HepG2 (cell line): ENCODE results near the gene NGEF. TPM values are rescaled to one million over a fixed set of nuclear protein-coding genes. Genes with fewer than 3 reads are reported as not detected.

Experiments used
- ATAC-seq: fragments of 200-7000 bp; cut with Tn5 transposase; 3 replicates; pipeline ENCODE4 v1.9.1; 2020; ENCODE audit warnings: mild to moderate bottlenecking, moderate library complexity
- Bru-seq: library from RNA; stranded (reverse); fragments of 400-500 nt; gene quantifications from one replicate; lab custom pipeline; 2021; lab: Mats Ljungman, UMichigan
- BruChase-seq, 2 experiments: library from RNA; stranded (reverse); fragments of 400-500 nt; gene quantifications; one replicate each; lab custom pipeline; 2021; lab: Mats Ljungman, UMichigan
- BruUV-seq: library from RNA; stranded (reverse); fragments of 400-500 nt; replicated peaks from 2 replicates; lab custom pipeline; 2021; lab: Mats Ljungman, UMichigan
- CTCF ChIA-PET: fragments of 300-600 bp; formaldehyde crosslinking; extraction: SDS; loops from one replicate; lab custom pipeline; 2021; ENCODE audit warnings: low total read pairs, inconsistent platforms, low intra/inter-chr PET ratio; lab: Yijun Ruan, JAX
- POLR2A ChIA-PET: fragments of 350-600 bp; sonication (Branson Sonifier 250); formaldehyde crosslinking; loops from one replicate; lab custom pipeline; 2020; ENCODE audit warnings: antibody characterized with exemption, inconsistent platforms; lab: Yijun Ruan, JAX
- DNase-seq: peaks from one replicate; pipeline ENCODE4 v3.0.0-alpha.2; 2015; ENCODE audit warnings: low spot score
- FAIRE-seq: peaks from 3 replicates; lab custom pipeline; 2011; peaks lifted over from hg19 to GRCh38; lab: Jason Lieb, UNC
- H2AFZ ChIP-seq: one replicate; pipeline ENCODE4 v1.6.1; 2011; ENCODE audit warnings: low read length, inconsistent platforms
- H3K27ac ChIP-seq: fragments of 300-600 bp; 3 replicates; pipeline ENCODE4 v1.8.0; 2011; ENCODE audit warnings: mixed run types, mild to moderate bottlenecking, mixed read lengths, low read length, inconsistent platforms; ENCODE audit not compliant: insufficient read depth; ENCODE audit errors: extremely low read length
- H3K27me3 ChIP-seq, 2 experiments: fragments of 200-600 bp in 1 of 2; 2 replicates in 1 of 2; 3 replicates in 1 of 2; pipeline versions ENCODE4 v1.6.0 to v1.8.0; 2011; ENCODE audit warnings: low read length in 2 of 2, mild to moderate bottlenecking in 2 of 2, moderate library complexity in 2 of 2, inconsistent platforms in 1 of 2; ENCODE audit not compliant: insufficient read depth in 2 of 2, control insufficient read depth in 1 of 2
- H3K36me3 ChIP-seq, 2 experiments: fragments of 200-600 bp in 1 of 2; replicated peaks in 1 of 2; 2 replicates in 1 of 2; 3 replicates in 1 of 2; pipeline versions ENCODE4 v1.5.1 to v1.8.0; 2011; ENCODE audit warnings: low read length in 2 of 2, inconsistent platforms in 1 of 2; ENCODE audit not compliant: insufficient read depth in 2 of 2, control insufficient read depth in 1 of 2
- H3K4me1 ChIP-seq: 2 replicates; pipeline ENCODE4 v1.5.1; 2012; ENCODE audit warnings: low read length, inconsistent platforms; ENCODE audit not compliant: insufficient read depth
- H3K4me2 ChIP-seq: 2 replicates; pipeline ENCODE4 v1.6.0; 2011; ENCODE audit warnings: low read depth, low read length, inconsistent platforms
- H3K4me3 ChIP-seq, 3 experiments: fragments of 200-600 bp in 1 of 3; sonication (generic), shearing (Covaris generic) in 1 of 3; replicated peaks in 1 of 3; 2 replicates each; pipeline ENCODE4 v1.5.1; 2011 to 2016; ENCODE audit warnings: low read length in 3 of 3, inconsistent platforms in 2 of 3, low read depth in 2 of 3, mild to moderate bottlenecking in 2 of 3, control low read depth in 1 of 3, mixed read lengths in 1 of 3; ENCODE audit not compliant: insufficient read depth in 1 of 3
- H3K79me2 ChIP-seq: one replicate; pipeline ENCODE4 v1.6.1; 2011; ENCODE audit warnings: low read length, inconsistent platforms; ENCODE audit not compliant: insufficient read depth
- H3K9ac ChIP-seq: 2 replicates; pipeline ENCODE4 v1.6.0; 2011; ENCODE audit warnings: mild to moderate bottlenecking, low read depth, low read length, inconsistent platforms; ENCODE audit not compliant: insufficient read depth
- H3K9me3 ChIP-seq: 2 replicates; pipeline ENCODE4 v1.5.1; 2012; ENCODE audit warnings: mild to moderate bottlenecking, low read length
- H4K20me1 ChIP-seq: 2 replicates; pipeline ENCODE4 v1.6.0; 2011; ENCODE audit warnings: inconsistent platforms, mild to moderate bottlenecking, low read length, moderate library complexity; ENCODE audit not compliant: insufficient read depth
- ARID3A ChIP-seq: IDR thresholded peaks from 2 replicates; pipeline ENCODE4 v1.6.1; 2012; ENCODE audit warnings: low read depth, low read length, improper control_type of control experiment
- MAZ ChIP-seq, 2 experiments: sonication (generic) in 1 of 2; formaldehyde crosslinking in 1 of 2; IDR thresholded peaks; 2 replicates each; pipeline versions ENCODE4 v1.5.0 to v1.6.1; 2012 to 2020; ENCODE audit warnings: low read depth in 2 of 2, mild to moderate bottlenecking in 2 of 2, borderline replicate concordance in 1 of 2, improper control_type of control experiment in 1 of 2, low read length in 1 of 2, missing genetic modification reagents in 1 of 2, moderate library complexity in 1 of 2
- NKX3-1 ChIP-seq: sonication (generic); formaldehyde crosslinking; IDR thresholded peaks from 2 replicates; pipeline ENCODE4 v1.5.0; 2020; ENCODE audit warnings: missing genetic modification reagents
- PAF1 ChIP-seq: IDR thresholded peaks from 2 replicates; pipeline ENCODE4 v1.6.1; 2016; ENCODE audit warnings: missing genetic modification reagents, missing compliant biosample characterization
- WGBS: methylation state at CpG from one replicate; pipeline ENCODE4 v1.1.6; 2017; ENCODE audit warnings: low lambda C conversion rate; 5-methylcytosine and 5-hydroxymethylcytosine counted together
- in situ Hi-C: cut with HindIII; loops from 2 replicates; pipeline ENCODE4 v1.10.0; 2017; ENCODE audit warnings: low pct_unique_long_range_greater_than_20kb; ENCODE audit not compliant: extremely low pct_ligation_motif_present
- intact Hi-C: fragments of 100-400 bp; cut with micrococcal nuclease; formaldehyde crosslinking; loops from one replicate; pipeline ENCODE4 v1.10.0; 2022; ENCODE audit not compliant: unreplicated experiment
- long read RNA-seq, 2 experiments: library from RNA in 1 of 2; library from polyadenylated mRNA in 1 of 2; stranded (forward) in 1 of 2; unstranded in 1 of 2; transcript quantifications; one replicate each; pipeline ENCODE4 v2.0.0, GENCODE V29; 2019 to 2022
- polyA minus RNA-seq, 3 experiments: library from RNA; depleted of rRNA, polyadenylated mRNA; stranded (reverse); fragments of >200 nt; gene quantifications; 2 replicates each; pipeline ENCODE4 v1.2.3, GENCODE V29; 2011; ENCODE audit warnings: low replicate concordance in 1 of 3
- polyA plus RNA-seq, 8 experiments: library from polyadenylated mRNA; depleted of rRNA in 3 of 8; stranded (reverse) in 7 of 8; unstranded in 1 of 8; fragments of >200 nt; fragmentation: Illumina TruSeq in 4 of 8; extraction: Trizol in 4 of 8; gene quantifications; 2 replicates each; pipeline versions ENCODE4 v1.2.1 to v1.2.3, GENCODE V29; 2011 to 2016; ENCODE audit warnings: low read depth in 4 of 8, missing spikeins in 1 of 8, mixed read lengths in 1 of 8; ENCODE audit not compliant: insufficient read depth in 1 of 8
- total RNA-seq, 5 experiments: library from RNA; depleted of rRNA; stranded (reverse); fragments of >200 nt; fragmentation: Illumina TruSeq; extraction: Trizol; gene quantifications; 2 replicates each; pipeline ENCODE4 v1.2.3, GENCODE V29; 2016; ENCODE audit warnings: low read depth in 1 of 5
- TF ChIP-seq, protein P1 (sequence below): sonication (generic); formaldehyde crosslinking; IDR thresholded peaks from 2 replicates; pipeline ENCODE4 v1.4.0; 2020; ENCODE audit warnings: mild to moderate bottlenecking, missing genetic modification reagents
- TF ChIP-seq, protein P2 (sequence below): fragments of 450-650 bp; IDR thresholded peaks from 2 replicates; pipeline ENCODE4 v1.6.1; 2017; ENCODE audit warnings: mild to moderate bottlenecking

The NGEF gene, protein sequence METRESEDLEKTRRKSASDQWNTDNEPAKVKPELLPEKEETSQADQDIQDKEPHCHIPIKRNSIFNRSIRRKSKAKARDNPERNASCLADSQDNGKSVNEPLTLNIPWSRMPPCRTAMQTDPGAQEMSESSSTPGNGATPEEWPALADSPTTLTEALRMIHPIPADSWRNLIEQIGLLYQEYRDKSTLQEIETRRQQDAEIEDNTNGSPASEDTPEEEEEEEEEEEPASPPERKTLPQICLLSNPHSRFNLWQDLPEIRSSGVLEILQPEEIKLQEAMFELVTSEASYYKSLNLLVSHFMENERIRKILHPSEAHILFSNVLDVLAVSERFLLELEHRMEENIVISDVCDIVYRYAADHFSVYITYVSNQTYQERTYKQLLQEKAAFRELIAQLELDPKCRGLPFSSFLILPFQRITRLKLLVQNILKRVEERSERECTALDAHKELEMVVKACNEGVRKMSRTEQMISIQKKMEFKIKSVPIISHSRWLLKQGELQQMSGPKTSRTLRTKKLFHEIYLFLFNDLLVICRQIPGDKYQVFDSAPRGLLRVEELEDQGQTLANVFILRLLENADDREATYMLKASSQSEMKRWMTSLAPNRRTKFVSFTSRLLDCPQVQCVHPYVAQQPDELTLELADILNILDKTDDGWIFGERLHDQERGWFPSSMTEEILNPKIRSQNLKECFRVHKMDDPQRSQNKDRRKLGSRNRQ
- total RNA-seq (2016; rRNA removed; fragmentation: Illumina TruSeq; extraction: Trizol) = 11.8 and 14.4 TPM in 2 replicates
- total RNA-seq (2016; cell fraction: cytosol; rRNA removed; fragmentation: Illumina TruSeq; extraction: Trizol; ENCODE audit: low read depth) = 3.2 and 3.9 TPM in 2 replicates
- total RNA-seq (2016; cell fraction: insoluble cytoplasmic fraction; rRNA removed; fragmentation: Illumina TruSeq; extraction: Trizol) = 10.9 and 16.2 TPM in 2 replicates
- total RNA-seq (2016; cell fraction: membrane; rRNA removed; fragmentation: Illumina TruSeq; extraction: Trizol) = 5.7 and 5.8 TPM in 2 replicates
- total RNA-seq (2016; cell fraction: nucleus; rRNA removed; fragmentation: Illumina TruSeq; extraction: Trizol) = 16.5 and 17.9 TPM in 2 replicates
- polyA plus RNA-seq (2011; rRNA removed) = 36.9 and 40.7 TPM in 2 replicates
- 12.8 and 15.9 TPM in 2 replicates for polyA plus RNA-seq (2011; cell fraction: cytosol; rRNA removed)
- polyA plus RNA-seq (2011; cell fraction: nucleus; rRNA removed) = 96.4 and 108 TPM in 2 replicates
- 22.1 and 22.9 TPM in 2 replicates for polyA plus RNA-seq (2012)
- polyA plus RNA-seq (2016; cell fraction: cytosol; fragmentation: Illumina TruSeq; extraction: Trizol; ENCODE audit: low read depth) = 1.4 TPM in 2 replicates
- polyA plus RNA-seq (2016; cell fraction: insoluble cytoplasmic fraction; fragmentation: Illumina TruSeq; extraction: Trizol; ENCODE audit: low read depth) = 9.8 and 12.7 TPM in 2 replicates
- 2.8 and 3.2 TPM in 2 replicates for polyA plus RNA-seq (2016; cell fraction: membrane; fragmentation: Illumina TruSeq; extraction: Trizol; ENCODE audit: low read depth)
- 29.2 and 34.3 TPM in 2 replicates for polyA plus RNA-seq (2016; cell fraction: nucleus; fragmentation: Illumina TruSeq; extraction: Trizol; ENCODE audit: insufficient read depth, low read depth)
- polyA minus RNA-seq (2011; rRNA and poly(A)+ RNA removed; ENCODE audit: low replicate concordance) = 0.44 and 113 TPM in 2 replicates
- 17.7 and 20.2 TPM in 2 replicates for polyA minus RNA-seq (2011; cell fraction: cytosol; rRNA and poly(A)+ RNA removed)
- polyA minus RNA-seq (2011; cell fraction: nucleus; rRNA and poly(A)+ RNA removed) = 26.9 and 31.6 TPM in 2 replicates
- percentile 70 among the genes with signal in this experiment for Bru-seq, nascent RNA
- percentile 59 among the genes with signal in this experiment for BruChase-seq, experiment 1, labeled RNA remaining after a 6-hour chase
- BruChase-seq, experiment 2, labeled RNA remaining after a 2-hour chase = percentile 61 among the genes with signal in this experiment
- long read RNA-seq, experiment 1, partial matches to known transcripts = 3 of 11 reads
- long read RNA-seq, experiment 1, other reads (novel, unspliced or antisense) = 5 of 11 reads
- long read RNA-seq, experiment 2, transcript NGEF-201 (15 exons, 3,215 nt) = major isoform, 16 of 53 reads
- long read RNA-seq, experiment 2, partial matches to known transcripts = 14 of 53 reads
- long read RNA-seq, experiment 2, other reads (novel, unspliced or antisense) = 23 of 53 reads

GRCh38 chr2:233013027-233013461 lies at the start of gene NGEF:
Gene NGEF (minus strand): TSS chr2:233013256. CDS start chr2:232974890, 38,366 bp downstream.
- H3K4me2 ChIP-seq = peak within 1 kb of the TSS; percentile 87
- CTCF ChIA-PET = interaction anchor here (1.4 kb wide), 1 partner anchor 16 kb away, joined by 5 read pairs; no protein-coding TSS in a partner anchor
- DNase-seq (peak; percentile 95), ATAC-seq (peak; percentile 94), FAIRE-seq (peak; percentile 94)
- BruUV-seq = TSS peak; percentile 74
- H3K9me3 ChIP-seq = no peaks in the 10 kb centered on the region
- POLR2A ChIA-PET = interaction anchor here (0.6 to 3.1 kb wide), 24 partner anchors 9 to 167 kb away, joined by 3 to 24 read pairs (median 3); partner anchors contain the start of genes INPP5D and SNORC
- peaks cover 21% of the 10 kb centered on the region for H3K79me2 ChIP-seq
- peak within 1 kb of the TSS; percentile 66 to 93 (median 80) for H3K4me3 ChIP-seq
- H4K20me1 ChIP-seq = no peaks in the 10 kb centered on the region
- peak within 1 kb of the TSS; percentile 93 for H3K27ac ChIP-seq
- H2AFZ ChIP-seq = peak within 1 kb of the TSS; percentile 31
- WGBS = 0% methylated on average over 12 of the region's 12 CpGs
- peak within 1 kb of the TSS; percentile 88 for H3K9ac ChIP-seq
- peaks cover 42% of the 10 kb centered on the region for H3K4me1 ChIP-seq
- H3K27me3 ChIP-seq = no peaks in the 10 kb centered on the region; a peak in 1 of 5 replicates
- intact Hi-C loops = loop anchor here (2.0 to 5.0 kb wide), 2 partner anchors 50 to 239 kb away; partner anchors contain the start of gene ATG16L1
- no peaks in the 10 kb centered on the region for H3K36me3 ChIP-seq
- in situ Hi-C loops = no loop called here
- no peak for TF ChIP-seq PAF1
- TF ChIP-seq MAZ (IDR thresholded peaks at IDR 0.05; ENCODE audit: borderline replicate concordance, low read depth, low read length) = peak; percentile 32; the same call in 1 of the 2 replicates
- TF ChIP-seq MAZ (CRISPR knock-in tag; IDR thresholded peaks at IDR 0.05; ENCODE audit: low read depth) = no peak
- TF ChIP-seq, protein P1, sequence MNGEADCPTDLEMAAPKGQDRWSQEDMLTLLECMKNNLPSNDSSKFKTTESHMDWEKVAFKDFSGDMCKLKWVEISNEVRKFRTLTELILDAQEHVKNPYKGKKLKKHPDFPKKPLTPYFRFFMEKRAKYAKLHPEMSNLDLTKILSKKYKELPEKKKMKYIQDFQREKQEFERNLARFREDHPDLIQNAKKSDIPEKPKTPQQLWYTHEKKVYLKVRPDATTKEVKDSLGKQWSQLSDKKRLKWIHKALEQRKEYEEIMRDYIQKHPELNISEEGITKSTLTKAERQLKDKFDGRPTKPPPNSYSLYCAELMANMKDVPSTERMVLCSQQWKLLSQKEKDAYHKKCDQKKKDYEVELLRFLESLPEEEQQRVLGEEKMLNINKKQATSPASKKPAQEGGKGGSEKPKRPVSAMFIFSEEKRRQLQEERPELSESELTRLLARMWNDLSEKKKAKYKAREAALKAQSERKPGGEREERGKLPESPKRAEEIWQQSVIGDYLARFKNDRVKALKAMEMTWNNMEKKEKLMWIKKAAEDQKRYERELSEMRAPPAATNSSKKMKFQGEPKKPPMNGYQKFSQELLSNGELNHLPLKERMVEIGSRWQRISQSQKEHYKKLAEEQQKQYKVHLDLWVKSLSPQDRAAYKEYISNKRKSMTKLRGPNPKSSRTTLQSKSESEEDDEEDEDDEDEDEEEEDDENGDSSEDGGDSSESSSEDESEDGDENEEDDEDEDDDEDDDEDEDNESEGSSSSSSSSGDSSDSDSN (CRISPR knock-in tag) = peak; percentile 70
- 0 out of 2 replicates have a peak, but pooled peaks have one; percentile 47 for TF ChIP-seq ARID3A
- TF ChIP-seq, protein P2, sequence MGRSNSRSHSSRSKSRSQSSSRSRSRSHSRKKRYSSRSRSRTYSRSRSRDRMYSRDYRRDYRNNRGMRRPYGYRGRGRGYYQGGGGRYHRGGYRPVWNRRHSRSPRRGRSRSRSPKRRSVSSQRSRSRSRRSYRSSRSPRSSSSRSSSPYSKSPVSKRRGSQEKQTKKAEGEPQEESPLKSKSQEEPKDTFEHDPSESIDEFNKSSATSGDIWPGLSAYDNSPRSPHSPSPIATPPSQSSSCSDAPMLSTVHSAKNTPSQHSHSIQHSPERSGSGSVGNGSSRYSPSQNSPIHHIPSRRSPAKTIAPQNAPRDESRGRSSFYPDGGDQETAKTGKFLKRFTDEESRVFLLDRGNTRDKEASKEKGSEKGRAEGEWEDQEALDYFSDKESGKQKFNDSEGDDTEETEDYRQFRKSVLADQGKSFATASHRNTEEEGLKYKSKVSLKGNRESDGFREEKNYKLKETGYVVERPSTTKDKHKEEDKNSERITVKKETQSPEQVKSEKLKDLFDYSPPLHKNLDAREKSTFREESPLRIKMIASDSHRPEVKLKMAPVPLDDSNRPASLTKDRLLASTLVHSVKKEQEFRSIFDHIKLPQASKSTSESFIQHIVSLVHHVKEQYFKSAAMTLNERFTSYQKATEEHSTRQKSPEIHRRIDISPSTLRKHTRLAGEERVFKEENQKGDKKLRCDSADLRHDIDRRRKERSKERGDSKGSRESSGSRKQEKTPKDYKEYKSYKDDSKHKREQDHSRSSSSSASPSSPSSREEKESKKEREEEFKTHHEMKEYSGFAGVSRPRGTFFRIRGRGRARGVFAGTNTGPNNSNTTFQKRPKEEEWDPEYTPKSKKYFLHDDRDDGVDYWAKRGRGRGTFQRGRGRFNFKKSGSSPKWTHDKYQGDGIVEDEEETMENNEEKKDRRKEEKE = no peak
- no peak for TF ChIP-seq NKX3-1 (CRISPR knock-in tag)
